Measurements from ENCODE around the gene DSCAM.

DNA sequence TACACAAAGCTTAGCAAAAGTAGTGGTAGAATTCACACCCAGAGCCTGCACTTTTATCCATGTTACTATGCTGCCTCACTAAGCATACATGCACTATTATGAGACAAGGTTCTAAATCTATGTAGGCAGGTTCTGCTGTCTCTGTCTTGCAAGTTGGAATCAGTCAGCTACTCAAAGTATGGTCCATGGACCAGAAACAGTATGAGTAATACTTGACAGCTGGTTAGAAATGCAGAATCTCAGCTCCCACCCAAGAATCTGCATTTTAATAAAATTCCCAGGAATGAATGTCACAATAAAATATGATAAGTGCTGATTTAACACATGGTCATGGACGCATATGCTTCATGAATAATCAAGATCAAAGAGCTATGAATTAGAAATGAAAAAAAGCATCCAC lies 50.5 kb downstream of the DSCAM start:
- no peak for TF ChIP-seq HDAC6 (IDR thresholded peaks at IDR 0.05; ENCODE audit: unreplicated experiment)
- no peak for TF ChIP-seq POLR2A (IDR thresholded peaks at IDR 0.05; ENCODE audit: low read depth, low read length)
- no peak for TF ChIP-seq SRF (IDR thresholded peaks at IDR 0.05; ENCODE audit: low read depth in 2 of 2, low read length in 2 of 2)
- no peak for TF ChIP-seq EZH2 (IDR thresholded peaks at IDR 0.05; ENCODE audit: borderline replicate concordance, control insufficient read depth, low read depth, low read length)
- no peak for TF ChIP-seq BHLHE40 (IDR thresholded peaks at IDR 0.05; ENCODE audit: borderline replicate concordance in 1 of 2, low read depth in 2 of 2, low read length in 1 of 2)

All from GM12878 (cell line).